Transverse colon (tissue), 3 donors: ENCODE measurements around the gene KAT2A.

Experiments used
- CTCF ChIP-seq, 5 experiments: fragments of 200-600 bp in 3 of 5; fragments of 450-650 bp in 2 of 5; sonication (generic) in 3 of 5; IDR thresholded peaks; 1 replicate in 2 of 5; 2 replicates in 3 of 5; pipeline ENCODE4 v1.5.1; 2016 to 2017; ENCODE audit warnings: antibody characterized with exemption in 5 of 5, inconsistent platforms in 3 of 5, mild to moderate bottlenecking in 2 of 5, moderate library complexity in 1 of 5
- EP300 ChIP-seq: sonication (generic); formaldehyde crosslinking; IDR thresholded peaks from one replicate; pipeline ENCODE4 v1.6.1; 2017; ENCODE audit warnings: antibody characterized with exemption, low read depth
- POLR2A ChIP-seq: fragments of 450-650 bp; IDR thresholded peaks from one replicate; pipeline ENCODE4 v1.6.1; 2016; ENCODE audit warnings: antibody characterized with exemption, mild to moderate bottlenecking, moderate library complexity

GRCh38 chr17:42167807-42168206 lies 46.6 kb upstream of the KAT2A start:
- TF ChIP-seq CTCF (IDR thresholded peaks at IDR 0.05) (no peak), EP300 (no peak), POLR2A (no peak)
